Stomach smooth muscle (tissue), 2 donors: ENCODE data around the gene BCL2L1.
A peak's percentile ranks its signal among the peaks of the same experiment; 100 is the strongest.

ENCODE experiments used
- H3K27ac ChIP-seq: one replicate; pipeline ENCODE4 v1.7.0; 2013; ENCODE audit warnings: mild to moderate bottlenecking, low read length, inconsistent platforms
- H3K27me3 ChIP-seq, 2 donors: one replicate each; pipeline ENCODE4 v1.7.0; 2013; ENCODE audit warnings: low read length in 2 of 2; ENCODE audit not compliant: insufficient read depth in 2 of 2, control insufficient read depth in 1 of 2
- H3K36me3 ChIP-seq, 2 donors: one replicate each; pipeline ENCODE4 v1.7.0; 2013; ENCODE audit warnings: low read length in 2 of 2; ENCODE audit not compliant: control insufficient read depth in 2 of 2, insufficient read depth in 2 of 2
- H3K4me1 ChIP-seq: one replicate; pipeline ENCODE4 v1.7.0; 2013; ENCODE audit warnings: low read length; ENCODE audit not compliant: control insufficient read depth, insufficient read depth
- H3K4me3 ChIP-seq, 2 donors: one replicate each; pipeline ENCODE4 v1.7.0; 2013; ENCODE audit warnings: low read length in 2 of 2
- H3K9ac ChIP-seq, 2 donors: one replicate each; pipeline ENCODE4 v1.7.0; 2013; ENCODE audit warnings: low read length in 2 of 2, mild to moderate bottlenecking in 1 of 2
- H3K9me3 ChIP-seq, 2 donors: one replicate each; pipeline ENCODE4 v1.7.0; 2013; ENCODE audit warnings: low read length in 2 of 2; ENCODE audit not compliant: control insufficient read depth in 2 of 2
- donor health status: healthy.
- donor health status: Pancreatic carcinoma.

The BCL2L1 gene

DNA sequence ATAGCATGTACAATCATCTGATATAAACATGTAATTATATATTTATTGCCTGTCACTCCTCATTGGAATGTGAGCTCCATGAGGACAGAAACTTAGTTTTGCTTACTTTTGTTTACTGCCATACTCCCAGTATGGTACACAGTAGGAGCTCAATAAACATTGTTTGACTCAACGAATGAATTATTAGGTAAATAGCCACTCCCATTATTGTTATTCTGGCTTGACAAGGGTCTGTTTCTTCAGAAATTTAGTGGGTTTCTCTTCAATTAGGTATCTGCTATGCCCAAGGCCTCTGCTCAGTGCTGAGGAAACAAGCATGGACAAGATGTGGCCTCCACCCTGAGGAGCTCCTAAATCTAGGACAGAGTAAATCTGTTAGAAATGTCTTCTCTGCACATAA is 6.3 kb downstream of the BCL2L1 start:
- Histone ChIP-seq H3K9me3 (no peaks in the 10 kb centered on the region), H3K27ac (no peak overlapping the region), H3K4me3 (no peak overlapping the region), H3K27me3 (no peaks in the 10 kb centered on the region), H3K4me1 (peaks cover 61% of the 10 kb centered on the region), H3K9ac (no peak overlapping the region), H3K36me3 (peaks cover 4 to 20% of the 10 kb centered on the region in 2 donors)

- Histone ChIP-seq H3K4me3 (no peak overlapping the region), H3K27ac (no peak overlapping the region), H3K4me1 (peaks cover 60% of the 10 kb centered on the region), H3K9ac (no peak overlapping the region), H3K27me3 (no peaks in the 10 kb centered on the region), H3K36me3 (peaks cover 4 to 16% of the 10 kb centered on the region in 2 donors), H3K9me3 (no peaks in the 10 kb centered on the region)
These were observed 6.9 kb downstream of the BCL2L1 start for GRCh38 chr20:31715766-31716165.

- Histone ChIP-seq H3K27me3 (no peaks in the 10 kb centered on the region), H3K27ac (peak overlapping the region; percentile 82), H3K4me3 (peak overlapping the region in 1 of 2 donors; percentile 52), H3K9me3 (no peaks in the 10 kb centered on the region), H3K4me1 (peaks cover 45% of the 10 kb centered on the region), H3K36me3 (peaks cover 0 to 10% of the 10 kb centered on the region in 2 donors), H3K9ac (peak overlapping the region; percentile 43 to 60)
These were observed 9.1 kb downstream of the BCL2L1 start for GRCh38 chr20:31713312-31714273.

DNA sequence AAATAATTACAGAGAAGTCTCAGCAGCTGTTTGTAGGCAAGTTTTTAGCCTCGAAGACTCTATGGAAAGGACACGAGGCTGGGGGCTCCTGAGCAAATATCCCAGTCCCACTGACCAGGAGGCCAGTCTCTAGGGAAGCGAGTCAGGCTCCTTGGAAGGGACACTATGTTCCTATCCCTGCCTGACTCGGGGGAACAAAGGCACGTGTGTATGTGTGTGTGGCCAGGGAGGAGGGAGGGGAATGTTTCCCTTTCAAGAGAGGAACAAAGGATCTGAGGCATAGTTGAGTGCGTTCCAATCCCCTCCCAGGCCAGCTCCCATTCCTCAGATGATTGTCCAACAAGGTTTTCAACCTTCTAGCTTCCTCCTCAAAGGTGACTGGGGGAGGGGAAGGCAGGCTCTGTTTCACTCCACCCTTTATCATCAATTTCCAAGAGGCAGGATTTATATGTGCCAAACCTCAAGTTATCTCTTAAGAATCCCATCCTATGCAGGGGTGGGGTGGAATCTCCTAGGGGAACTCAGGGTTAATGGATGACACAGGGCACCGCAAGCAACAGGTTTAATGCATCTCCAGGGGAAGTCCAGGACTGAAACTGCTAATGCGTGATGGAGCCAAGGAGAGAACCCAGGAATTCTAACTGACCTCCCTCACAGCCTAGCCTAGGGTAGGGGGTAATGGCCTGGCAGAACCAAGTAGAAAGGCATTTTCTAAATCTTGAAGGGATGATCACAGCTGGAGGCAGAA is 9.9 kb downstream of the BCL2L1 start:
- peak overlapping the region in 1 of 2 donors; percentile 52 for H3K4me3 ChIP-seq
- H3K27ac ChIP-seq, result peak overlapping the region; percentile 82
- peaks cover 0 to 10% of the 10 kb centered on the region in 2 donors for H3K36me3 ChIP-seq
- peaks cover 41% of the 10 kb centered on the region for H3K4me1 ChIP-seq
- H3K27me3 ChIP-seq, result no peaks in the 10 kb centered on the region
- H3K9me3 ChIP-seq, result no peaks in the 10 kb centered on the region
- peak overlapping the region; percentile 43 to 60 for H3K9ac ChIP-seq

DNA sequence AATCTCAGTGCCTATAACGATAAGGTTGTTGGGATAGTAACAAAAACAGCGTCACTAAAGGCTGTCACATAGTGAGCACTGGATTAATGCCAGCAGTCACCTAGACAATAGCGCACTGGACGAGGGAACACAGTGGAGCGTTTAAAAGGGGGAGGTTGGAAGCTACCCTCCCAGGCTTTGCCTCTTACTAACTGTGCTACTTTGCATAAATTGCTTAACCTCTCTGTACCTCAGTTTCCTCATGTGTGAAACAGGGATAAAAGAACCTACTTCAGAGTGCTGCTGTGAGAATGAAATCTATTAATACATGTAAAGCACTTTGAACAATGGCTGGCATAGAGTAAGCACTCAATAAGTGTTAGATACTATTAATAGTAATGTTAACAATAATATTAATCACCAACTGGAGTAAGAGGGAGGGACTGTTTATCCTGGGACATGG is 10.5 kb downstream of the BCL2L1 start:
- Histone ChIP-seq H3K27ac (peak overlapping the region; percentile 82), H3K27me3 (no peaks in the 10 kb centered on the region), H3K9ac (peak overlapping the region; percentile 43 to 60), H3K9me3 (no peaks in the 10 kb centered on the region), H3K4me1 (peaks cover 41% of the 10 kb centered on the region), H3K36me3 (peaks cover 1 to 10% of the 10 kb centered on the region in 2 donors), H3K4me3 (peak overlapping the region in 1 of 2 donors; percentile 52)

DNA sequence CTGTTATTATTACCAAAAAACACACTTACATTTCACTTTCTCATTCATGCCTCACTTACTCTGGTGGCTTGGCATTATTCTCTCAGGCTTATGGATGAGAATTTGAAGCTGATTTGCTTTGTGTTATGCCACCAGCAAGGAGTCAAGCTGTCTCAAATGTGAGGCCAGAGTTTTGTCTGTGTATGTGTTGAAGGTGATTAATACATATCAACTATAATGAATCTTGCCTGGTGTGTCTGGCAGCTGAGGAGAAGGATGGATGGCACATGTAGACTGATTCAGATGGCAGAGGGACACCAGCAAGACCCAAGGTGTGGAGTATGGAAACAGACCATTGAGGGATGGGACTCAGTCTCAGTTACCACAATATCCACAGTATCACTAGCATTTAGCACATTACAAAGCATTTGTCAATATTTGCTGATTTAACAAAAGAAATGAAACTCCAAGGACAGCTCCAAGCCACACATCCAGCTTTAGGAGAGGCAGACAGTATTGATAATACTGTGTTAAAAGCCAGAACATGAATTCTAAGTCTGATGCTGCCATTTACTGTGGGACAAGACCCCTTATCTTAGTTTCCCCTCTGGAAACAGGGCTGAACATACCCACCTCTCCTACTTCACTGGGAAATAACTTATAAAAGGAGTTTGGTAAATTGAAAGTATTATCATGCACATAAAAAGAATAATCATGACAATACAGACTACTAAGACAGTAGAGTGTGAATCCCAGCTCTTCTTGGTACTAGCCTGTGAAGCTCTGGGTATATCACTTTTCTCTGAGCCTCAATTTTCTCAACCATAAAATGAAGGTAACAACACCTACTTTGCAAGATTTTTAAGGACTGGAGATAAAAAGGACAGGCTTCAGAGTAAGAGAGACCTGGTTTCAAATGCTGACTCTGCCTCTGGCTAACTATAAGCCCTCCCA is 11.2 kb downstream of the BCL2L1 start:
- H3K4me1 ChIP-seq, result peaks cover 37% of the 10 kb centered on the region
- H3K9me3 ChIP-seq, result no peaks in the 10 kb centered on the region
- H3K27me3 ChIP-seq, result no peaks in the 10 kb centered on the region
- peak overlapping the region in 1 of 2 donors; percentile 52 for H3K4me3 ChIP-seq
- peak overlapping the region; percentile 82 for H3K27ac ChIP-seq
- peak overlapping the region in 1 of 2 donors; percentile 3 for H3K9ac ChIP-seq
- peaks cover 6 to 17% of the 10 kb centered on the region in 2 donors for H3K36me3 ChIP-seq

GRCh38 chr20:31710423-31711108 is 12.1 kb downstream of the BCL2L1 start:
- no peak overlapping the region for H3K4me3 ChIP-seq
- no peaks in the 10 kb centered on the region for H3K9me3 ChIP-seq
- no peaks in the 10 kb centered on the region for H3K27me3 ChIP-seq
- H3K9ac ChIP-seq, result no peak overlapping the region
- H3K36me3 ChIP-seq, result peaks cover 6 to 20% of the 10 kb centered on the region in 2 donors
- peaks cover 37% of the 10 kb centered on the region for H3K4me1 ChIP-seq
- peak overlapping the region; percentile 82 for H3K27ac ChIP-seq

DNA sequence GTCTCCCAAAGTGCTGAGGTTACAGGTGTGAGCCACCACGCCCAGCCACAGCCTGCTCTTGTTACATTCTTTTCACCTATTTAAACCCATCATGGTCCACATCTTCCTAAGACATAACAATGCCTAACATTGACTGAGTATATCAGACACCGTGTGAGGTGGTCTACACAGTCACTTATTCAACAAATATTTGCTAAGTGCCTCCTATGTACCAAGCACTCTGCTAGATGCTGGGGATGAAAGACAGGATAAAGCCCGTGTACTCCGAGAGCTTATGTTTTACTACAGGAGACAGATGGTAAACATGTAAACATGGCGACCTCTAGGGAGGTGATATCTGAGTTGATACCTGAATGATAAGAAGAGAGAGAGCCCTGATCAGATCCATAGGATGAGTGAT is 12.7 kb downstream of the BCL2L1 start:
- no peaks in the 10 kb centered on the region for H3K27me3 ChIP-seq
- H3K9me3 ChIP-seq, result no peaks in the 10 kb centered on the region
- no peak overlapping the region for H3K27ac ChIP-seq
- H3K4me1 ChIP-seq, result peaks cover 37% of the 10 kb centered on the region
- no peak overlapping the region for H3K4me3 ChIP-seq
- no peak overlapping the region for H3K9ac ChIP-seq
- peaks cover 6 to 16% of the 10 kb centered on the region in 2 donors for H3K36me3 ChIP-seq

DNA sequence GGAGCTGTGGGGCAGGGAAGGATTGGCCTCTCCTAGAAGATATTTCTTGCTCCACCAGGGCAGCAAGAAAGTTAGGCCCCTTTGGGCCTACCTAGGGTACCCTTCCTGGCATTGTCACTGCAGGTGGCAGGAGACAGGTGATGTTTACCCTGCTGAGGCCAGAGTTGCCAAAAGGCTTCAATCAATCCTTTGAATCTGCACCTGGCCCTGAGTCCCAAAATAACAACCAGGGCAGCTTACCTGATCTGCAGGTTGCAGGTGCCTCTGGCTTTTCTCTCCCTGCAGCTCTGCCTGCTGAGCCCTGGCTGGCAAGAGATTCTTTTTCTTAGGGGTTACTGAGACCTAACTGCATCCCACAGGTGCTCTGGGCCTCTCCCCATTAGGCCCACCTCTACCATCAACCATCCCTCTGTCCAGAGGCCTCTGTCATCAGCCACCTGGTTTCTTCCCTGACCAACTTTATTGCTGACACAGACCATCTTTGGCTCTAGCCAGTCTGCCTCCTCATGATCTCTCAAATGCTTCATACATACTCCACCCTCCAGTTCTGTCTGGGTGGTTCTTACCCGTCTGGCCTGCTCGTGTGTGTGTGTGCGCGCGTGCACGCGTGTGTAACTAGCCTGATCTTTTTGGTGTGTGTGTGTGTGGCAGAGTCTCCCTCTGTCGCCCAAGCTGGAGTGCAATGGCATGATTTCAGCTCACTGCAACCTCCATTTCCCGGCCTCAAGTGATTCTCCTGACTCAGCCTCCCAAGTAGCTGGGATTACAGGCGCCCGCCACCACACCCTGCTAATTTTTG is 13.7 kb downstream of the BCL2L1 start:
- Histone ChIP-seq H3K4me3 (no peak overlapping the region), H3K9ac (no peak overlapping the region), H3K4me1 (peaks cover 38% of the 10 kb centered on the region), H3K27ac (no peak overlapping the region), H3K36me3 (peaks cover 6 to 12% of the 10 kb centered on the region in 2 donors), H3K27me3 (no peaks in the 10 kb centered on the region), H3K9me3 (no peaks in the 10 kb centered on the region)
